BE2C (cell line): ENCODE measurements around the gene PKIB.

Experiments
- DNase-seq: peaks from one replicate; pipeline ENCODE4 v3.0.0-alpha.2; 2020
- H3K27me3 ChIP-seq: fragments of 250-450 bp; sonication (Bioruptor Pico); 2 replicates; pipeline ENCODE4 v1.5.1; 2020; ENCODE audit warnings: mild to moderate bottlenecking
- H3K36me3 ChIP-seq: fragments of 250-450 bp; sonication (Bioruptor Pico); 2 replicates; pipeline ENCODE4 v1.5.1; 2020; ENCODE audit warnings: mild to moderate bottlenecking
- H3K4me1 ChIP-seq: fragments of 250-450 bp; sonication (Bioruptor Pico); 2 replicates; pipeline ENCODE4 v1.5.1; 2020
- H3K4me3 ChIP-seq: 2 replicates; pipeline ENCODE4 v1.5.1; 2011; ENCODE audit warnings: low read depth, low read length
- H3K9me3 ChIP-seq: fragments of 250-450 bp; sonication (Bioruptor Pico); 2 replicates; pipeline ENCODE4 v1.5.1; 2020
- TF ChIP-seq, protein P1 (sequence below): IDR thresholded peaks from 2 replicates; pipeline ENCODE4 v1.5.1; 2012; ENCODE audit warnings: mild to moderate bottlenecking, low read depth, low read length

The PKIB gene

GRCh38 chr6:122660296-122660695, 50.1 kb downstream of the PKIB start:
- Histone ChIP-seq H3K9me3 (no peaks in the 10 kb centered on the region), H3K36me3 (no peaks in the 10 kb centered on the region), H3K27me3 (no peaks in the 10 kb centered on the region), H3K4me3 (no peak overlapping the region), H3K4me1 (no peaks in the 10 kb centered on the region)
- TF ChIP-seq, protein P1, sequence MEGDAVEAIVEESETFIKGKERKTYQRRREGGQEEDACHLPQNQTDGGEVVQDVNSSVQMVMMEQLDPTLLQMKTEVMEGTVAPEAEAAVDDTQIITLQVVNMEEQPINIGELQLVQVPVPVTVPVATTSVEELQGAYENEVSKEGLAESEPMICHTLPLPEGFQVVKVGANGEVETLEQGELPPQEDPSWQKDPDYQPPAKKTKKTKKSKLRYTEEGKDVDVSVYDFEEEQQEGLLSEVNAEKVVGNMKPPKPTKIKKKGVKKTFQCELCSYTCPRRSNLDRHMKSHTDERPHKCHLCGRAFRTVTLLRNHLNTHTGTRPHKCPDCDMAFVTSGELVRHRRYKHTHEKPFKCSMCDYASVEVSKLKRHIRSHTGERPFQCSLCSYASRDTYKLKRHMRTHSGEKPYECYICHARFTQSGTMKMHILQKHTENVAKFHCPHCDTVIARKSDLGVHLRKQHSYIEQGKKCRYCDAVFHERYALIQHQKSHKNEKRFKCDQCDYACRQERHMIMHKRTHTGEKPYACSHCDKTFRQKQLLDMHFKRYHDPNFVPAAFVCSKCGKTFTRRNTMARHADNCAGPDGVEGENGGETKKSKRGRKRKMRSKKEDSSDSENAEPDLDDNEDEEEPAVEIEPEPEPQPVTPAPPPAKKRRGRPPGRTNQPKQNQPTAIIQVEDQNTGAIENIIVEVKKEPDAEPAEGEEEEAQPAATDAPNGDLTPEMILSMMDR, result no peak
- no peak for DNase-seq

- TF ChIP-seq, protein P1, result no peak
- Histone ChIP-seq H3K36me3 (no peaks in the 10 kb centered on the region), H3K4me1 (no peaks in the 10 kb centered on the region), H3K27me3 (no peaks in the 10 kb centered on the region), H3K4me3 (no peak overlapping the region), H3K9me3 (no peaks in the 10 kb centered on the region)
- DNase-seq, result no peak
Observed at GRCh38 chr6:122663981-122664380, 53.8 kb downstream of the PKIB start.

DNA sequence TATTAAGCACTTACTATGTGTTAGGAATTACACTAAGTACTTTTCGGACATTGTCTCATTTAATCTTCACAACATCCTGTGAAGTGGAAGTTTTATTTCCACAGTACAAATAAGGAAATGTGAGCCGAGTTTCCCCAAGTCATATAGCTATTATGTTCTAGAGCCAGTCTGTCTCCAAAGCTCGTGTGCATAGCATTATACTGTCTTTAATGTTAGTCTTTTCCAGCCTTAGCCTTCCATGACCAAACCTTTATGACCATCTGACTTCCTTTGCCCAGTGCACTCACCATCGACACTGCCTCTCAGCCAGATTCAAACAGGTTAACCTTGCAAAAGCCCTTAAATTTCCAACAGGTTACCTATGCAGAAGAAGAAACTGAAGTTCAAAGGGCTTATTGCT, 55.7 kb downstream of the PKIB start:
- no peaks in the 10 kb centered on the region for H3K9me3 ChIP-seq
- no peaks in the 10 kb centered on the region for H3K27me3 ChIP-seq
- no peak for DNase-seq
- H3K36me3 ChIP-seq, result no peaks in the 10 kb centered on the region
- no peaks in the 10 kb centered on the region for H3K4me1 ChIP-seq
- H3K4me3 ChIP-seq, result no peak overlapping the region
- TF ChIP-seq, protein P1, result no peak

DNA sequence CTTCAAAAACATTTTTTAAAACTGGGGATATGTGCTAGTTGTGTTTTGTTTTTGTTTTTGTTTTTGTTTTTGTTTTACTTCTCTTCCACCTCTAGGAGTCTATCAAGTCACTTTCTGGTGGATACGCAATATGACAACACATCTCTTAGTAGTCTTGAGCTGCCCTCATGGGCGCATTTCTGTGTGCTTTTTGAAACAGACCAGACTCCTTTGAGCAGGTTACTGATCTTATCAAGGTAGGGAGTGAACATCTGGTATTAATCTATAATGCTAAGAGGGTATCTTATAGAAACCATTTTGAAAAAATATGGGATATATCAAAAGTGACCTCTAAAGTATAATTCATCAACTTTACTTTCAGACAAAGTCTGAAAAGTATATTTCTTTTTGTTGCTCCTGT, 56.2 kb downstream of the PKIB start:
- H3K4me3 ChIP-seq, result no peak overlapping the region
- no peaks in the 10 kb centered on the region for H3K9me3 ChIP-seq
- no peak for DNase-seq
- H3K4me1 ChIP-seq, result no peaks in the 10 kb centered on the region
- no peaks in the 10 kb centered on the region for H3K36me3 ChIP-seq
- TF ChIP-seq, protein P1, result no peak
- H3K27me3 ChIP-seq, result no peaks in the 10 kb centered on the region

DNA sequence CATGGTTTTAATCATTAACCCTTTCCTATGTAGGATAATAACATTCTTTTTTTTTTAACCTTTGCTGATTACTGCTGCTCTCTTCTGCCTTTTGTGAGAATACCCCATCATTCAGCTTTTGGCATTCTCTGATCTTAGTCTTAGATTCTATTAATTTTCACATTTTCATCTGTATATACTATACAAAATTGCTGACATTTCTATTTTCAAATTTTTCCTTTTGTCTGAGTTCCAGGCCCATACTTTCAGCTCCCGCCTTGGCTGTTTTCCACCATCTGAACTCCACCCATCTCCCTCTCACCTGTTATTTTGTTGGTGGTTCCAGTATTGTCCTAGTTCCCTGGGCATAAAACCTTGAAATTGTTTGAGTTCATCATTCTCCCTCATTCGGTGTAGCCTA, 59.2 kb downstream of the PKIB start:
- Histone ChIP-seq H3K4me1 (no peaks in the 10 kb centered on the region), H3K9me3 (no peaks in the 10 kb centered on the region), H3K27me3 (no peaks in the 10 kb centered on the region), H3K36me3 (no peaks in the 10 kb centered on the region), H3K4me3 (no peak overlapping the region)
- DNase-seq, result no peak
- TF ChIP-seq, protein P1, result no peak

DNA sequence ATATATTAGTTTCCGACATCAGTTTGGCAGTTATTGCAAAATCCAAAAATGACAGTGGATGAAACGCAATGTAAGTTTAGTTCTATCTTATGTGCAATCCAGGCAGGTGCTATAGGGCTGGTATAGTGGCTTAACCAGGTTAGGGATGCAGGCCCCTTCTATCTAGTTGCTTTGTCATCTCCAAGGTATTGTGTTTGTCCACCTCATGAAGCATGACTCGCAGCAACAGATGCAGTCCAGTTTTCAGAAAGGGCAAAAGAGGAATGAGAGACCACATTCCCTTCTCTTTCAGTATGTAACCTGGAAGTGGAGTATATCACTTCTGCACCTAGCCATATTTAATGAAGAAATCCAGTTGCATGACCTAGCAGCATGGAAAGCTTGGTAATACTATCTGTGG, 59.7 kb downstream of the PKIB start:
- DNase-seq, result no peak
- H3K9me3 ChIP-seq, result no peaks in the 10 kb centered on the region
- TF ChIP-seq, protein P1, result no peak
- no peaks in the 10 kb centered on the region for H3K4me1 ChIP-seq
- H3K36me3 ChIP-seq, result no peaks in the 10 kb centered on the region
- H3K27me3 ChIP-seq, result no peaks in the 10 kb centered on the region
- no peak overlapping the region for H3K4me3 ChIP-seq
